ENCODE measurements around the gene CHD1.

GRCh38 chr5:98816582-98817222 lies 112.1 kb downstream of the CHD1 start:
- TF ChIP-seq GATA3 (IDR thresholded peaks at IDR 0.05; ENCODE audit: low read depth, low read length) (no peak), GATA2 (IDR thresholded peaks at IDR 0.05; ENCODE audit: low read depth, low read length) (no peak)

Data from SH-SY5Y (cell line).